GM21390 (cell line): ENCODE data around the gene UROC1.

Source experiments
- ATAC-seq: cut with Tn5 transposase; IDR thresholded peaks from one replicate; pipeline ENCODE4 v1.9.1; 2021; ENCODE audit not compliant: unreplicated experiment

Gene UROC1

GRCh38 chr3:126481808-126482502, 35.6 kb downstream of the UROC1 start:
- no peak for ATAC-seq

- no peak for ATAC-seq
These were observed 36.7 kb downstream of the UROC1 start for GRCh38 chr3:126480861-126481260.

GRCh38 chr3:126480206-126480605, 37.4 kb downstream of the UROC1 start:
- ATAC-seq: no peak

- no peak for ATAC-seq
These were observed 37.9 kb downstream of the UROC1 start for GRCh38 chr3:126479642-126480041.

DNA sequence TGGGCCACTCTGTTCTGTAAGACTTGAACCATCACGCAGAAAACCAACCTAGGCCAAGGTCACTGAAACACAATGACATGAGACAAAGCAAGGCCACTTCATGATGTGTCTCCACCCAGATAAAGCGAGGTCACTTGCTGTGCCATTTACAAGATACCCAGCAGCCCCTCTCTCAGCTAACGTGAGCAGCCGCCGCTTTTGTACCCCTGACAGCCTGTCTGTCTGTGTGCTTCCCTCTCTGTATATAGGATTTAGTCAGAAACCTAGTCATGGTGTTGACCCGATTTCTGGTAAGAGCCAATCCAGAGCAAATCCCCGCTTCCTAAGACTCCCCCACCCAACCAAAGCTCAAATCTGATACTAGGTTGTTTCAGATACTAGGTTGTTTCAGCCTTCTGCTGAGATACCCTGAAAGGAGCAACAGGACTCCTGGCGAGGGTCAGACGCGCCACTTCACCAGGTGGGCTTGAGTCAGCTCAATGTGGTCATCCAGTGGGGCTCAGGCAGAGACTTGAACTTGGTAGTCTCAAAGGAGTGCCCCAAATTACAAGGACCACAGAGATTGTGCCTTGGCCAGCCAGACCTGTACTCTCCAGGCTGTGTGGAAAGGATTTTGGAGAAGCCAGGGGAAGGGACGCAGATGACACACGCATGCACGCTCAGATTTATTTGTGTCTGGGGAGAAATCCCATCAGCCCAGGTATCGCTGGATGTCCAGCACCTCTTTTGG, 38.8 kb downstream of the UROC1 start:
- ATAC-seq: no peak

DNA sequence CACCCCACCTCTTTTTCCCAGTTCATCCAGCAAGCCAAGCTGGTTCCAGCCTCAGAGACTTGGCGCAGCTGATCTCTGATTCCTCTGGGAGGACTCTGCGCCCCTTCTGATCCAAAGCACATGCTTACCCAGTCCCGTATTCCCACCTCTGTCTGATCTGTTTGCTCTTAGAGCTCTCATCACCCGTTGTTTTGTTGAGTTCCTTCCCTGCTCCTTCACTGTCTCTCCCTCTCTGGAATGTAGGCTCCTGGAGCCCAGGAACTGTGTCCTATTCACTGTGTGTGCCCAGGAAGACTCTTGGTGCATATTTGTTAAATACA, 40.6 kb downstream of the UROC1 start:
- ATAC-seq: no peak

GRCh38 chr3:126476166-126477060, 41.2 kb downstream of the UROC1 start:
- ATAC-seq: peak; percentile 26

GRCh38 chr3:126475413-126476114, 42.0 kb downstream of the UROC1 start, which contains the start of gene ZXDC:
Gene ZXDC, minus strand, starts transcription at chr3:126475891. Its CDS starts 26 bp downstream, at chr3:126475865.
- ATAC-seq: peak; percentile 82

DNA sequence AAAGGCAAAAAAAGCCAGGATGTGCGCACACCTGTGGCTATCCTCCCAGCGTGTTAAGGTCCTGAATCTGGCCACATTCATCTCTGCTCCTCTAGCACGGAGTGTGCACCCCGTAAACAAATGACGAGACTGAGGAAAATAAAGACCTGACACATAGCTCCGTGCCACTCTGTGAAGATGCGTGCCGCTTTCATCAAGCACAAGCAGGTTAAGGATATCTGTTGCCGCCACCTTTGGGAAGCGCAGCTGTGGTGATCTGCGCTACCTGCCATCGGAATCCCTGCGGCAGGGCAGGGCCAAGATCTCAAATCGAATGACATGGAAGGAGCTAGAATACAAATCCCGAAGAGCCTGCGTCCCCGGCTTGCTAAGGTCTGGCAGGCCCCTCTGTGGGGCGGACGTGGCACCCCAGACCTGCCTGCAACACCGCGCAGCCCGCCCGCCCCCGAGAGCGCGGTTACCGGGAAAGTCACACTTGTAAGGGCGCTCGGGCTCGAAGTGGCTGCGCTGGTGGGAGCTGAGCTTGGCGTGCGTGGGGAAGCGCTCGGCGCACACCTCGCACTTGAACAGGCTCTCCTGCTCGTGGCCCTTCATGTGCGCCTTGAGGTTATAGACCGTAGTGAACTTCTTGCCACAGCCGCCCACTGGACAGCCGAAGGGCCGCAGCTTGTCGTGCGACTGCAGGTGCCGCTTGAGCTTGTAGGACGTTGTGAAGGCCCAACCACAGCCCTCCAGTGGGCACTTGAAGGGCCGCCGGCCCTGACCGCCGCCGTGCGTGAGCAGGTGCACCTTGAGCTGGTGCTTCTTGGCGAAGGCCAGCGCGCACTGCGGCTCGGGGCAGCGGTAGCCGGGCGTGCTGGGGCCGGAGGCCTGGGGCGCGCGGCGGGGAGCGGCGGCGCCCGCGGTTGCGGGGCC, 42.8 kb downstream of the UROC1 start:
- ATAC-seq: peak; percentile 19

- ATAC-seq: no peak
These were observed 44.0 kb downstream of the UROC1 start for GRCh38 chr3:126473292-126474168.

DNA sequence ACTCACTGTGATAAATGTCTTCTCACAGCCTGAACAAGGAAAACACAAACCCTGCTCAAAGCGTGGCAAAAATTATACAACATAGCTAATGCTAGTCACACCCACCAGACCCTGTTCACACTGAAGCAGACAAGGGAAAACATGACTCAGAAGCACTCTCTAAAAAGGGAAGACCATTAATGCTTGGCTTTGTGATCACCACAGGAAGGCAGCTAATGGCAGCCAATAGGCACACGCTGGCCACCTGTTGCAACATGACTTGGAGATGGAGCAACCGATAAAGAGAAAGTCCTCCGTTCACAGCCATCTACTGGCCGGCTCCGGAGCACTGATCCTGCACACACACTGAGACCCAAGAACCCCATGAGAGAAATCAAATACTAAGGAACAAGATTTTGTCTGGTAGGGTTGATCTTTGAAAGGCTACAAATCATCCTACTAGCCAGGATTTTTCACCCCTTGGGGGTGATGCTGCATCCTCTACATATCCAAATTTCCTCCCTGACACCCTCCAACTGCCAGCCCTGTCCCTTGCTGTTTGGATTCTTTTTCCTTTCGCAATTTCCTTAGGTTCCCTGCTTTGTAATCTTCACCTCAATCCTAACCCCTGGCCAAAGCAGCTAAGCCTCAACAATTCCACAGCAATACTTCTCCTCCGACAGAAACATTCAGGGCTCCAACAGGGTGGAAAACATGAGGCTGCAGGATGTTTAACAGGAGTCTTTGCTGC, 45.1 kb downstream of the UROC1 start:
- no peak for ATAC-seq

GRCh38 chr3:126469479-126469878, 48.1 kb downstream of the UROC1 start:
- ATAC-seq: no peak

DNA sequence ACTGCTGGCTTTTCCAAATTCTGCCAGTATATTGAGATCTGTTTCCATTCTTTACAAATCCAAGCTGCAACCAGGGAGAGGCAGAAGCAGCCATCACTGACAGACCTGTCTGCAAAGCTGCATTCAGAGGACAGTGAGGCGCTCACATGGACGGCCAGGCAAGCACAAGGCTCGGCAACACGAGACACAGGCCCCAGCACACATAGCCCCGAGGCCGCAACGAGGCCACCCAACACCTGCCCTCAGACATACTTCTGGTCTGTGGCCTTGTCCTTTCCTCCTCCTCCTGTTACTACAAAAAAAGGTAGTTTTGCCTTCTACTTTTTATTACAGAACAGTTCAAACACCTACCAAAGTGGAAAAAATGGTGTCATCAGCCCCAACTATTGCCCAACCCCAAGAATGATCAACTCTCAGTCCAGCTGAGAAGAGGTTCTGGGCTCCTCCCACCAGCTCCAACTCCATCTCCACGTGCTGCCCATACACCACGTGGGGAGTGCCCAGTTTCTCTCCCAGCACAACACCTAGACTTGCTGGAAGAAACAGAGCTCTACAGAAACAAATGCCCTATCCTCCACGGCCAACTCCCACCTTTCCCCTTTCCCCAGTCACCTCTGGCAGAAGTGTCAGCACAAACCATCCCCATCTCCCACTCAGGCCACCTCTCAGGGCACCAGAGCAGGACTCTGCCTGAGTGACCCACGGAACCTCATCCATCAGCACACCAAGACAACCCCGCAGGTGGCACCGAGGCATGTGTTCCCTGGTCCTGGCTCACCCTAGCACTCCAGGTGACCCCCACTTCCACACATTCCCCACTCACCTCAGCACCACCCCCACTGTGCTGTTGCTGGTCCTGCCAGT, 49.3 kb downstream of the UROC1 start:
- ATAC-seq: no peak

- no peak for ATAC-seq
These were observed 50.0 kb downstream of the UROC1 start for GRCh38 chr3:126467611-126467955.

GRCh38 chr3:126466886-126467610, 50.5 kb downstream of the UROC1 start:
- ATAC-seq: no peak

GRCh38 chr3:126465928-126466544, 51.5 kb downstream of the UROC1 start:
- ATAC-seq: no peak
